ENCODE data around the gene SLC40A1.

- no peak for TF ChIP-seq CTCF (conservative IDR thresholded peaks at IDR 0.05; ENCODE audit: low read length)
- TF ChIP-seq EZH2phosphoT487 (IDR thresholded peaks at IDR 0.05; ENCODE audit: borderline replicate concordance), result no peak
Observed at GRCh38 chr2:189552991-189553404, 27.6 kb downstream of the SLC40A1 start.
